ENCODE measurements around the gene TUBA8. TPM values are rescaled to one million over a fixed set of nuclear protein-coding genes. Genes with fewer than 3 reads are reported as not detected.

Gene TUBA8
- total and polyA plus RNA-seq, 9 donors = 0.92 to 4.2 (median 1.9) TPM; not detected in 1

DNA sequence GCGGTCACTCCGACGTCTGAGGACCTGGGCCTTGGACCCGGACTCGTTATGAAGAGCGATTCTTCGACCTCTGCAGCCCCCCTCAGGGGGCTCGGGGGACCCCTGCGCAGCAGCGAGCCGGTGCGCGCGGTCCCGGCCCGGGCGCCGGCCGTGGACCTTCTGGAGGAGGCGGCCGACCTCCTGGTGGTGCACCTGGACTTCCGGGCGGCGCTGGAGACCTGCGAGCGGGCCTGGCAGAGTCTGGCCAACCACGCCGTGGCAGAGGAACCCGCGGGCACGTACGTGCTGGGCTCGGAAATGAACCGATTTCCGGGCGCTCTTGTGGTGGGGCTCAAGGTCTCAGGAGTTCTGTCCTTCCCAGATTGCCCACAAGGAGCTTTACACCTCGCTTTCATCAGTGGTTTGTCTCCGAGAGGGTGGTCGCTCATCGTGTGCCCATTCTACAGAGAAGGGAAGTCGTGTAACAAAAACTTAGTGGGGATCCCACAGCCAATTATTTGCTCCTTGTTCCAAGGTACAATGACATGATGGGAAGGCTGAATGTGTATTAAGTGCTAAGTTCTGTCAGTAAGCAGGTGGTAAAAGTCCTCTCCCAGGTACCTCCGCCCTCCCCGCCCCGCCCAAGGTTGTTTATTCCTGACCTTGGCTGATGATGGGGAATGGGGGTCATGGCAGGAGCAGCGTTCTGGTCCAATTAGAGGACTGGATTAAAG, 32.1 kb upstream of the TUBA8 start:
- TF ChIP-seq, protein P1, sequence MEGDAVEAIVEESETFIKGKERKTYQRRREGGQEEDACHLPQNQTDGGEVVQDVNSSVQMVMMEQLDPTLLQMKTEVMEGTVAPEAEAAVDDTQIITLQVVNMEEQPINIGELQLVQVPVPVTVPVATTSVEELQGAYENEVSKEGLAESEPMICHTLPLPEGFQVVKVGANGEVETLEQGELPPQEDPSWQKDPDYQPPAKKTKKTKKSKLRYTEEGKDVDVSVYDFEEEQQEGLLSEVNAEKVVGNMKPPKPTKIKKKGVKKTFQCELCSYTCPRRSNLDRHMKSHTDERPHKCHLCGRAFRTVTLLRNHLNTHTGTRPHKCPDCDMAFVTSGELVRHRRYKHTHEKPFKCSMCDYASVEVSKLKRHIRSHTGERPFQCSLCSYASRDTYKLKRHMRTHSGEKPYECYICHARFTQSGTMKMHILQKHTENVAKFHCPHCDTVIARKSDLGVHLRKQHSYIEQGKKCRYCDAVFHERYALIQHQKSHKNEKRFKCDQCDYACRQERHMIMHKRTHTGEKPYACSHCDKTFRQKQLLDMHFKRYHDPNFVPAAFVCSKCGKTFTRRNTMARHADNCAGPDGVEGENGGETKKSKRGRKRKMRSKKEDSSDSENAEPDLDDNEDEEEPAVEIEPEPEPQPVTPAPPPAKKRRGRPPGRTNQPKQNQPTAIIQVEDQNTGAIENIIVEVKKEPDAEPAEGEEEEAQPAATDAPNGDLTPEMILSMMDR (IDR thresholded peaks at IDR 0.05) = no peak
- TF ChIP-seq POLR2A (IDR thresholded peaks at IDR 0.05) = no peak
- intact Hi-C loops (cut with DNase I) = loop anchor here (5.0 to 10.0 kb wide), 5 partner anchors 54 to 246 kb away; partner anchors contain the start of gene MICAL3 (in 3 of the 4)
- no peaks in the 10 kb centered on the region for H3K27me3 ChIP-seq
- 6 to 10% (median 8%) methylated on average over 29 to 45 of the region's 45 CpGs for whole genome bisulfite sequencing, 3 donors
- DNase-seq = peak in 3 of 5 donors; percentile 40 to 60 (median 53)
- peak overlapping the region; percentile 80 for H3K4me3 ChIP-seq
- no peaks in the 10 kb centered on the region for H3K9me3 ChIP-seq
- no peaks in the 10 kb centered on the region for H3K36me3 ChIP-seq
- H3K4me1 ChIP-seq (ENCODE audit: insufficient read depth) = peaks cover 1% of the 10 kb centered on the region
- peak overlapping the region; percentile 27 to 29 for H3K27ac ChIP-seq

DNA sequence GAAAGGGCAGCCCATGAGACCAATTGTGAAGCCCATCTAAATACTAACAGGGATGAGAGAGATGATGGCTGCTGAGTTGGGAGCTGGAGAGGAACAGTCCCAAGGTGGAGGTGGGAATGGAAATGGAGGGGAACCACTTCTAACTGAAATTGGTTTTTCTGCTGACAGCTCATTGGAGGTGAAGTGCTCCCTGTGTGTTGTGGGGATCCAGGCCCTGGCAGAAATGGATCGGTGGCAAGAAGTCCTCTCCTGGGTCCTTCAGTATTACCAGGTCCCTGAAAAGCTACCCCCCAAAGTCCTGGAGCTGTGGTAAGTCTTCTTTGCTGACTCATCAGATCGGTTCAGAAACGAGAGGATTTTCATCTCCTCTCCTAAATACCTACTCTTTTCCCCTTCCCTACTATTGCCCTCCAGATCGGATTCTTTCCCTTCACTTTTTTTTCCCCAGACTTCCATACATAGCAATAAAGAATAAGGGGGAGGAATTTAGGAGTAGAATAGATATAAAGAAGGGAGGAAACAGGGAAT, 30.8 kb upstream of the TUBA8 start:
- DNase-seq = no peak
- Histone ChIP-seq H3K4me3 (no peak overlapping the region), H3K9me3 (no peaks in the 10 kb centered on the region), H3K4me1 (ENCODE audit: insufficient read depth) (peaks cover 1% of the 10 kb centered on the region), H3K27ac (no peak overlapping the region), H3K27me3 (no peaks in the 10 kb centered on the region), H3K36me3 (no peaks in the 10 kb centered on the region)
- intact Hi-C loops (cut with DNase I) = loop anchor here (5.0 to 10.0 kb wide), 5 partner anchors 55 to 247 kb away; partner anchors contain the start of gene MICAL3 (in 3 of the 4)
- TF ChIP-seq EP300 (IDR thresholded peaks at IDR 0.05) = no peak
- TF ChIP-seq, protein P1 (IDR thresholded peaks at IDR 0.05) = no peak
- TF ChIP-seq POLR2A (IDR thresholded peaks at IDR 0.05) = no peak
- WGBS, 3 donors = 59 to 67% (median 63%) methylated on average over 4 of the region's 4 CpGs

DNA sequence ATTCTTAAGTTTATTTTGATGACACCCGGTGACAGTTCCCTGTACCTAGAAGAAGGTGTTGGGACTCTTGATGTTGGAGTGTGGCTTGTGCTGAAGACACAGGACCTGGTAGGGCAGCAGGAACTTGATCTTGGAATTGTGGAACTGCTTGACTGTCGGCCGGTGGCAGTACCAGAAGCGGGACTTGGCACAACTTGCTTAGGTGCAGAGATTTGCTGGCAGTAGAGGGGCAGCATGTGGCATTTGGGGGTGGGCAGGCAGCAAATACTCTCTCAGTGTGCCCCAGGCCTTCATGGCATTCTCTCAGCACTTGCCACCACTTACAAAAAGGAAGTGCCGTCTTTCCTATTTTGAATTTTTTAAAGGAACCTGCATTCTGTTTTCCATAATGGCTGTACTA, 29.2 kb upstream of the TUBA8 start:
- no peak for DNase-seq
- intact Hi-C loops (cut with DNase I) = no loop called here
- Histone ChIP-seq H3K36me3 (no peaks in the 10 kb centered on the region), H3K27ac (no peak overlapping the region), H3K4me3 (no peak overlapping the region), H3K9me3 (no peaks in the 10 kb centered on the region), H3K4me1 (ENCODE audit: insufficient read depth) (peaks cover 1% of the 10 kb centered on the region), H3K27me3 (no peaks in the 10 kb centered on the region)
- TF ChIP-seq POLR2A (IDR thresholded peaks at IDR 0.05) (no peak), EP300 (IDR thresholded peaks at IDR 0.05) (no peak)
- TF ChIP-seq, protein P1 (IDR thresholded peaks at IDR 0.05) = no peak
- 87 to 92% (median 87%) methylated on average over 5 of the region's 5 CpGs for WGBS, 3 donors

DNA sequence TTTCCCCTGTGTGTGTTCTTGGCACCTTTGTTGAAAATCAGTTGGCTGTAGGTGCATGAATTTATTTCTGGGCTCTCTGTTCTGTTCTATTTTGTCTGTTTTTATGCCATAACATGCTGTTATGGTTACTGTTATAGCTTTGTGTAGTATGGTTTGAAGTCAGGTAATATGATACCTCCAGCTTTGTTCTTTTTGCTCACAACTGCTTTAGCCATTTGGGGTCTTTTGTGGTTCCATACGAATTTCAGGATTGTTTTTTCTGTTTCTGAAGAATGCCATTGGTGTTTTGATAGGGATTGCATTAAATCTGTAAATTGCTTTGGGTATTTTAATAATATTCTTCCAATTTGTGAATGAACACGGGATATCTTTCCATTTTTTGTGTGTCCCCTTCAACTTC, 28.1 kb upstream of the TUBA8 start:
- H3K4me1 ChIP-seq (ENCODE audit: insufficient read depth) = no peaks in the 10 kb centered on the region
- H3K36me3 ChIP-seq = no peaks in the 10 kb centered on the region
- H3K4me3 ChIP-seq = no peak overlapping the region
- 54 to 64% (median 61%) methylated on average over 2 of the region's 2 CpGs for WGBS, 3 donors
- DNase-seq = no peak
- no peak for TF ChIP-seq EP300 (IDR thresholded peaks at IDR 0.05)
- no peak for TF ChIP-seq POLR2A (IDR thresholded peaks at IDR 0.05)
- TF ChIP-seq, protein P1 (IDR thresholded peaks at IDR 0.05) = no peak
- no peaks in the 10 kb centered on the region for H3K9me3 ChIP-seq
- intact Hi-C loops (cut with DNase I) = no loop called here
- no peak overlapping the region for H3K27ac ChIP-seq
- H3K27me3 ChIP-seq = no peaks in the 10 kb centered on the region

Measured in ovary (tissue), 9 donors.